HCT116 (cell line): ENCODE results near the gene FRY. TPM values are rescaled to one million over a fixed set of nuclear protein-coding genes. Genes with fewer than 3 reads are reported as not detected.

ENCODE experiments used
- ATAC-seq: fragments of 200-7000 bp; cut with Tn5 transposase; 2 replicates; pipeline ENCODE4 v1.9.1; 2020; ENCODE audit warnings: mild to moderate bottlenecking, moderate library complexity
- BruUV-seq: library from RNA; stranded (reverse); fragments of 400-500 nt; replicated peaks from 2 replicates; lab custom pipeline; 2021; lab: Mats Ljungman, UMichigan
- CTCF ChIA-PET: fragments of 300-600 bp; sonication (Branson Sonifier 250); formaldehyde crosslinking; loops from one replicate; lab custom pipeline; 2021; ENCODE audit warnings: antibody characterized with exemption; lab: Charles Lee
- POLR2A ChIA-PET: fragments of 300-600, 350-600 bp; sonication (Branson Sonifier 250); formaldehyde crosslinking; loops from one replicate; lab custom pipeline; 2021; ENCODE audit warnings: antibody characterized with exemption; lab: Charles Lee
- RAD21 ChIA-PET, 2 experiments: fragments of 300-600 bp; sonication (Branson Sonifier 250); formaldehyde crosslinking; loops; one replicate each; lab custom pipeline; 2023; ENCODE audit warnings: low total read pairs in 2 of 2; ENCODE audit not compliant: uncharacterized antibody in 2 of 2, unreplicated experiment in 2 of 2, low non-redundant PET in 1 of 2; lab: Charles Lee
- DNase-seq: peaks from one replicate; pipeline ENCODE4 v3.0.0-alpha.2; 2010; ENCODE audit warnings: low read depth, low spot score
- H2AFZ ChIP-seq: fragments of 200-600 bp; shearing (Covaris generic), sonication (generic); 2 replicates; pipeline ENCODE4 v1.6.1; 2017; ENCODE audit warnings: low read depth, mixed run types, mixed read lengths, antibody characterized with exemption, low read length; ENCODE audit not compliant: poor library complexity, severe bottlenecking
- H3K27ac ChIP-seq: 2 replicates; pipeline ENCODE4 v1.5.1; 2012; ENCODE audit warnings: low read depth, low read length
- H3K27me3 ChIP-seq: fragments of 200-600 bp; sonication (generic); 2 replicates; pipeline ENCODE4 v1.6.1; 2016; ENCODE audit warnings: mixed run types, low read length, mixed read lengths; ENCODE audit not compliant: insufficient read depth
- H3K36me3 ChIP-seq, 2 experiments: fragments of 200-500 bp in 1 of 2; fragments of 200-600 bp in 1 of 2; sonication (Bioruptor generic) in 1 of 2; sonication (generic) in 1 of 2; 2 replicates each; pipeline versions ENCODE4 v1.5.1 to v1.6.1; 2014 to 2016; ENCODE audit warnings: low read length in 2 of 2, inconsistent platforms in 1 of 2, mixed read lengths in 1 of 2, mixed run types in 1 of 2; ENCODE audit not compliant: insufficient read depth in 2 of 2, control insufficient read depth in 1 of 2
- H3K4me1 ChIP-seq, 2 experiments: fragments of 200-600 bp in 1 of 2; sonication (generic) in 1 of 2; 2 replicates each; pipeline versions ENCODE4 v1.5.1 to v1.6.1; 2012 to 2017; ENCODE audit warnings: low read length in 2 of 2, inconsistent platforms in 1 of 2, mild to moderate bottlenecking in 1 of 2, mixed read lengths in 1 of 2, mixed run types in 1 of 2, moderate library complexity in 1 of 2; ENCODE audit not compliant: insufficient read depth in 2 of 2, control insufficient read depth in 1 of 2
- H3K4me2 ChIP-seq: fragments of 200-600 bp; sonication (generic); 2 replicates; pipeline ENCODE4 v1.6.1; 2017; ENCODE audit warnings: mixed run types, low read length, mixed read lengths
- H3K4me3 ChIP-seq, 2 experiments: fragments of 200-600 bp in 1 of 2; sonication (generic) in 1 of 2; replicated peaks in 1 of 2; 2 replicates each; pipeline ENCODE4 v1.5.1; 2011 to 2016; ENCODE audit warnings: low read length in 2 of 2, control low read depth in 1 of 2, low read depth in 1 of 2, mild to moderate bottlenecking in 1 of 2, mixed read lengths in 1 of 2, mixed run types in 1 of 2
- H3K79me2 ChIP-seq: fragments of 200-600 bp; sonication (generic); 2 replicates; pipeline ENCODE4 v1.6.1; 2017; ENCODE audit warnings: mild to moderate bottlenecking, mixed run types, low read length, moderate library complexity, mixed read lengths; ENCODE audit not compliant: insufficient read depth
- H3K9ac ChIP-seq: fragments of 200-600 bp; sonication (generic); 2 replicates; pipeline ENCODE4 v1.6.1; 2016; ENCODE audit warnings: low read length, mixed read lengths
- H3K9me2 ChIP-seq: fragments of 200-600 bp; sonication (generic), shearing (Covaris generic); 2 replicates; pipeline ENCODE4 v1.6.1; 2017; ENCODE audit warnings: mixed run types, mild to moderate bottlenecking, moderate library complexity; ENCODE audit not compliant: insufficient read depth
- H3K9me3 ChIP-seq, 2 experiments: fragments of 200-500 bp in 1 of 2; fragments of 200-600 bp in 1 of 2; sonication (Bioruptor generic) in 1 of 2; sonication (generic) in 1 of 2; 2 replicates each; pipeline ENCODE4 v1.6.1; 2014 to 2017; ENCODE audit warnings: low read length in 2 of 2, mixed read lengths in 2 of 2, inconsistent platforms in 1 of 2, low read depth in 1 of 2, mild to moderate bottlenecking in 1 of 2, mixed run types in 1 of 2, moderate library complexity in 1 of 2; ENCODE audit not compliant: control insufficient read depth in 1 of 2, insufficient read depth in 1 of 2
- H4K20me1 ChIP-seq: fragments of 200-600 bp; sonication (generic), shearing (Covaris generic); 2 replicates; pipeline ENCODE4 v1.6.1; 2017; ENCODE audit warnings: mixed run types, mild to moderate bottlenecking, moderate library complexity; ENCODE audit not compliant: insufficient read depth
- EZH2 ChIP-seq: fragments of 200-600 bp; sonication (generic); IDR thresholded peaks from 2 replicates; pipeline ENCODE4 v1.6.1; 2017; ENCODE audit warnings: antibody characterized with exemption, mixed run types
- SIN3A ChIP-seq: IDR thresholded peaks from 2 replicates; pipeline ENCODE4 v1.6.1; 2012; ENCODE audit warnings: low read depth
- SP1 ChIP-seq: IDR thresholded peaks from 2 replicates; pipeline ENCODE4 v1.6.1; 2012; ENCODE audit warnings: low read depth
- YY1 ChIP-seq: IDR thresholded peaks from 2 replicates; pipeline ENCODE4 v1.6.1; 2011; ENCODE audit warnings: low read length, low read depth, moderate library complexity, mild to moderate bottlenecking; ENCODE audit not compliant: insufficient replicate concordance; ENCODE audit errors: extremely low read depth
- intact Hi-C: fragments of 100-400 bp; cut with micrococcal nuclease; formaldehyde crosslinking; loops from 2 replicates; pipeline ENCODE4 v1.10.0; 2022
- total RNA-seq: library from RNA; stranded (reverse); gene quantifications from one replicate; pipeline ENCODE4 v1.2.1, GENCODE V29; 2021; ENCODE audit not compliant: unreplicated experiment
- TF ChIP-seq, protein P1 (sequence below): IDR thresholded peaks from 2 replicates; pipeline ENCODE4 v1.6.1; 2012
- TF ChIP-seq, protein P2 (sequence below): IDR thresholded peaks from 2 replicates; pipeline ENCODE4 v1.6.1; 2011; ENCODE audit warnings: mild to moderate bottlenecking, low read length, moderate library complexity; ENCODE audit not compliant: insufficient replicate concordance; ENCODE audit errors: extremely low read depth
- TF ChIP-seq, protein P3 (sequence below): IDR thresholded peaks from 2 replicates; pipeline ENCODE4 v1.6.1; 2012; ENCODE audit warnings: low read depth

FRY gene
- total RNA-seq, 1 experiment from 2014 or later = 1.4 TPM

DNA sequence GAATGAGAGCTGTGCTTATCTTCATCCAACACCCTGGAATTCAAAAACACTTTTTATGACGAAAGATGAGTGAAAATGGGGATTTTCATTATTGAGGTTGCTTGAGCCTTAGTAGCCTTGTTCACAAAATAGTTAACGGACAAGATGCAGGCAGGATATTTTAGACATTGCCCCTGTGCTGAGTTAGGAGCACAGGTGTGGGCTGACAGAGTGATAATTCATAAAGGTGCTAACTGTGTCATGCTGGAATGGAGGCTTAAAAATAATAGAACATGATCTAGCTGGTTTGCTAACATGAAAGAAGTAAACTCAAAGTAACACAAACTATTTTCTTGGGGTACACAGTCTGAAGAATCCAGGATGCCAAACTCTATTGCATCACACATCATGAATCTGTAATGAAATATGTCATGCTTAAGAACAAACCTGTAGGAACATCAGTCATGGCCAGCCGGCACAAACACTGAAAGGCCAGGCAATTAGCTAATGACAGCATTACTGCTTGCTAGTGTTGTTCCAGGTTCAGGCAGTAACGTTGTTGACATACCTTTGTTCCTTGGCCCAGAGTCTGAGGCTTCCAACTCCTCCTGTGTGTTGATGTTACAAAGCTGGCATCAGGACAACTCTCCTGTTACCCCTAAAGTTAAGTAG is 55.3 kb downstream of the FRY start:
- intact Hi-C loops = no loop called here
- POLR2A ChIA-PET = no interaction called here
- Histone ChIP-seq H3K4me1 (peaks cover 8 to 11% of the 10 kb centered on the region in 2 experiments), H4K20me1 (no peaks in the 10 kb centered on the region), H3K27me3 (no peaks in the 10 kb centered on the region), H3K36me3 (no peaks in the 10 kb centered on the region), H2AFZ (no peak overlapping the region), H3K9me3 (no peaks in the 10 kb centered on the region), H3K9me2 (no peaks in the 10 kb centered on the region), H3K4me2 (no peak overlapping the region), H3K27ac (no peak overlapping the region), H3K9ac (no peak overlapping the region), H3K79me2 (no peaks in the 10 kb centered on the region), H3K4me3 (no peak overlapping the region)
- ATAC-seq = no peak
- DNase-seq = no peak
- CTCF ChIA-PET = no interaction called here
- TF ChIP-seq, protein P1, sequence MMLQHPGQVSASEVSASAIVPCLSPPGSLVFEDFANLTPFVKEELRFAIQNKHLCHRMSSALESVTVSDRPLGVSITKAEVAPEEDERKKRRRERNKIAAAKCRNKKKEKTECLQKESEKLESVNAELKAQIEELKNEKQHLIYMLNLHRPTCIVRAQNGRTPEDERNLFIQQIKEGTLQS = no peak
- TF ChIP-seq, protein P2, sequence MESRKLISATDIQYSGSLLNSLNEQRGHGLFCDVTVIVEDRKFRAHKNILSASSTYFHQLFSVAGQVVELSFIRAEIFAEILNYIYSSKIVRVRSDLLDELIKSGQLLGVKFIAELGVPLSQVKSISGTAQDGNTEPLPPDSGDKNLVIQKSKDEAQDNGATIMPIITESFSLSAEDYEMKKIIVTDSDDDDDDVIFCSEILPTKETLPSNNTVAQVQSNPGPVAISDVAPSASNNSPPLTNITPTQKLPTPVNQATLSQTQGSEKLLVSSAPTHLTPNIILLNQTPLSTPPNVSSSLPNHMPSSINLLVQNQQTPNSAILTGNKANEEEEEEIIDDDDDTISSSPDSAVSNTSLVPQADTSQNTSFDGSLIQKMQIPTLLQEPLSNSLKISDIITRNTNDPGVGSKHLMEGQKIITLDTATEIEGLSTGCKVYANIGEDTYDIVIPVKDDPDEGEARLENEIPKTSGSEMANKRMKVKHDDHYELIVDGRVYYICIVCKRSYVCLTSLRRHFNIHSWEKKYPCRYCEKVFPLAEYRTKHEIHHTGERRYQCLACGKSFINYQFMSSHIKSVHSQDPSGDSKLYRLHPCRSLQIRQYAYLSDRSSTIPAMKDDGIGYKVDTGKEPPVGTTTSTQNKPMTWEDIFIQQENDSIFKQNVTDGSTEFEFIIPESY = no peak
- TF ChIP-seq SIN3A = no peak
- no peak for TF ChIP-seq SP1
- no peak for TF ChIP-seq YY1
- TF ChIP-seq, protein P3, sequence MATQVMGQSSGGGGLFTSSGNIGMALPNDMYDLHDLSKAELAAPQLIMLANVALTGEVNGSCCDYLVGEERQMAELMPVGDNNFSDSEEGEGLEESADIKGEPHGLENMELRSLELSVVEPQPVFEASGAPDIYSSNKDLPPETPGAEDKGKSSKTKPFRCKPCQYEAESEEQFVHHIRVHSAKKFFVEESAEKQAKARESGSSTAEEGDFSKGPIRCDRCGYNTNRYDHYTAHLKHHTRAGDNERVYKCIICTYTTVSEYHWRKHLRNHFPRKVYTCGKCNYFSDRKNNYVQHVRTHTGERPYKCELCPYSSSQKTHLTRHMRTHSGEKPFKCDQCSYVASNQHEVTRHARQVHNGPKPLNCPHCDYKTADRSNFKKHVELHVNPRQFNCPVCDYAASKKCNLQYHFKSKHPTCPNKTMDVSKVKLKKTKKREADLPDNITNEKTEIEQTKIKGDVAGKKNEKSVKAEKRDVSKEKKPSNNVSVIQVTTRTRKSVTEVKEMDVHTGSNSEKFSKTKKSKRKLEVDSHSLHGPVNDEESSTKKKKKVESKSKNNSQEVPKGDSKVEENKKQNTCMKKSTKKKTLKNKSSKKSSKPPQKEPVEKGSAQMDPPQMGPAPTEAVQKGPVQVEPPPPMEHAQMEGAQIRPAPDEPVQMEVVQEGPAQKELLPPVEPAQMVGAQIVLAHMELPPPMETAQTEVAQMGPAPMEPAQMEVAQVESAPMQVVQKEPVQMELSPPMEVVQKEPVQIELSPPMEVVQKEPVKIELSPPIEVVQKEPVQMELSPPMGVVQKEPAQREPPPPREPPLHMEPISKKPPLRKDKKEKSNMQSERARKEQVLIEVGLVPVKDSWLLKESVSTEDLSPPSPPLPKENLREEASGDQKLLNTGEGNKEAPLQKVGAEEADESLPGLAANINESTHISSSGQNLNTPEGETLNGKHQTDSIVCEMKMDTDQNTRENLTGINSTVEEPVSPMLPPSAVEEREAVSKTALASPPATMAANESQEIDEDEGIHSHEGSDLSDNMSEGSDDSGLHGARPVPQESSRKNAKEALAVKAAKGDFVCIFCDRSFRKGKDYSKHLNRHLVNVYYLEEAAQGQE = no peak
- no peak for TF ChIP-seq EZH2
- RAD21 ChIA-PET = no interaction called here
- no TSS peak for BruUV-seq
